HL-60 (cell line): ENCODE data around the gene ZFY.

ENCODE experiments used
- DNase-seq, 2 experiments: peaks; one replicate each; pipeline ENCODE4 v3.0.0-alpha.2; 2010 to 2020; ENCODE audit warnings: low read depth in 1 of 2, low spot score in 1 of 2
- H3K27ac ChIP-seq: fragments of 250-450 bp; sonication (Bioruptor Pico); replicated peaks from 2 replicates; pipeline ENCODE4 v1.5.1; 2020; ENCODE audit warnings: mild to moderate bottlenecking, moderate library complexity
- H3K27me3 ChIP-seq: fragments of 250-450 bp; sonication (Bioruptor Pico); 2 replicates; pipeline ENCODE4 v1.5.1; 2021; ENCODE audit warnings: mild to moderate bottlenecking, moderate library complexity; ENCODE audit not compliant: insufficient read depth, poor library complexity, severe bottlenecking
- H3K4me3 ChIP-seq: replicated peaks from 2 replicates; pipeline ENCODE4 v1.5.1; 2011; ENCODE audit warnings: mild to moderate bottlenecking, control low read depth, low read length; ENCODE audit not compliant: insufficient read depth
- GABPA ChIP-seq: IDR thresholded peaks from 2 replicates; pipeline ENCODE4 v1.6.1; 2012; ENCODE audit warnings: low read depth
- POLR2AphosphoS5 ChIP-seq: IDR thresholded peaks from 2 replicates; pipeline ENCODE4 v1.6.1; 2012; ENCODE audit warnings: low read depth
- SPI1 ChIP-seq: IDR thresholded peaks from 2 replicates; pipeline ENCODE4 v1.6.1; 2012; ENCODE audit warnings: low read depth, mild to moderate bottlenecking, borderline replicate concordance
- TF ChIP-seq, protein P1 (sequence below): IDR thresholded peaks from 2 replicates; pipeline ENCODE4 v1.6.1; 2012; ENCODE audit warnings: low read depth; ENCODE audit not compliant: insufficient replicate concordance
- TF ChIP-seq, protein P2 (sequence below): IDR thresholded peaks from one replicate; pipeline ENCODE4 v1.5.1; 2011; ENCODE audit warnings: low read length, control low read depth, inconsistent platforms; ENCODE audit not compliant: insufficient read depth

The ZFY gene

DNA sequence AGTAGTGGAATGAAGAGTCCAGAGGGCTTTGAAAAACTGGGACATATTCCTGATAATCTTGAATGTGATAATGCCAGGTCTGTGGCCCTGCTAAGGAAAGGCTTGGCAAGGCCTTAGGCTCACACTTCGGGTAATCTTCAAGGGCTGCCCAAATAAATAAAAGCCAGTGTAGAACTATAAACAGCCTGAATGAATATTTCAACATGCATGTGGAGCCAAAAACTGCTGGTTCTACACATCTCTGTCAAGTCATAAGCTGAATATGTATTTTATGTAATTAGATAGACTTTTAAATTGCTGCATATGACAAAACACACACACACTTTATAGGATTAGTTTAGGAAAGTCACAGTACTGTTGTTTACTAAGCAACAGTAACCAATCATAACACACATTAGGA, 30.4 kb downstream of the ZFY start:
- Histone ChIP-seq H3K4me3 (no peak overlapping the region), H3K27ac (no peak overlapping the region), H3K27me3 (no peaks in the 10 kb centered on the region)
- no peak for DNase-seq
- TF ChIP-seq GABPA, result no peak
- TF ChIP-seq, protein P1, sequence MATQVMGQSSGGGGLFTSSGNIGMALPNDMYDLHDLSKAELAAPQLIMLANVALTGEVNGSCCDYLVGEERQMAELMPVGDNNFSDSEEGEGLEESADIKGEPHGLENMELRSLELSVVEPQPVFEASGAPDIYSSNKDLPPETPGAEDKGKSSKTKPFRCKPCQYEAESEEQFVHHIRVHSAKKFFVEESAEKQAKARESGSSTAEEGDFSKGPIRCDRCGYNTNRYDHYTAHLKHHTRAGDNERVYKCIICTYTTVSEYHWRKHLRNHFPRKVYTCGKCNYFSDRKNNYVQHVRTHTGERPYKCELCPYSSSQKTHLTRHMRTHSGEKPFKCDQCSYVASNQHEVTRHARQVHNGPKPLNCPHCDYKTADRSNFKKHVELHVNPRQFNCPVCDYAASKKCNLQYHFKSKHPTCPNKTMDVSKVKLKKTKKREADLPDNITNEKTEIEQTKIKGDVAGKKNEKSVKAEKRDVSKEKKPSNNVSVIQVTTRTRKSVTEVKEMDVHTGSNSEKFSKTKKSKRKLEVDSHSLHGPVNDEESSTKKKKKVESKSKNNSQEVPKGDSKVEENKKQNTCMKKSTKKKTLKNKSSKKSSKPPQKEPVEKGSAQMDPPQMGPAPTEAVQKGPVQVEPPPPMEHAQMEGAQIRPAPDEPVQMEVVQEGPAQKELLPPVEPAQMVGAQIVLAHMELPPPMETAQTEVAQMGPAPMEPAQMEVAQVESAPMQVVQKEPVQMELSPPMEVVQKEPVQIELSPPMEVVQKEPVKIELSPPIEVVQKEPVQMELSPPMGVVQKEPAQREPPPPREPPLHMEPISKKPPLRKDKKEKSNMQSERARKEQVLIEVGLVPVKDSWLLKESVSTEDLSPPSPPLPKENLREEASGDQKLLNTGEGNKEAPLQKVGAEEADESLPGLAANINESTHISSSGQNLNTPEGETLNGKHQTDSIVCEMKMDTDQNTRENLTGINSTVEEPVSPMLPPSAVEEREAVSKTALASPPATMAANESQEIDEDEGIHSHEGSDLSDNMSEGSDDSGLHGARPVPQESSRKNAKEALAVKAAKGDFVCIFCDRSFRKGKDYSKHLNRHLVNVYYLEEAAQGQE, result no peak
- TF ChIP-seq SPI1, result no peak
- TF ChIP-seq, protein P2, sequence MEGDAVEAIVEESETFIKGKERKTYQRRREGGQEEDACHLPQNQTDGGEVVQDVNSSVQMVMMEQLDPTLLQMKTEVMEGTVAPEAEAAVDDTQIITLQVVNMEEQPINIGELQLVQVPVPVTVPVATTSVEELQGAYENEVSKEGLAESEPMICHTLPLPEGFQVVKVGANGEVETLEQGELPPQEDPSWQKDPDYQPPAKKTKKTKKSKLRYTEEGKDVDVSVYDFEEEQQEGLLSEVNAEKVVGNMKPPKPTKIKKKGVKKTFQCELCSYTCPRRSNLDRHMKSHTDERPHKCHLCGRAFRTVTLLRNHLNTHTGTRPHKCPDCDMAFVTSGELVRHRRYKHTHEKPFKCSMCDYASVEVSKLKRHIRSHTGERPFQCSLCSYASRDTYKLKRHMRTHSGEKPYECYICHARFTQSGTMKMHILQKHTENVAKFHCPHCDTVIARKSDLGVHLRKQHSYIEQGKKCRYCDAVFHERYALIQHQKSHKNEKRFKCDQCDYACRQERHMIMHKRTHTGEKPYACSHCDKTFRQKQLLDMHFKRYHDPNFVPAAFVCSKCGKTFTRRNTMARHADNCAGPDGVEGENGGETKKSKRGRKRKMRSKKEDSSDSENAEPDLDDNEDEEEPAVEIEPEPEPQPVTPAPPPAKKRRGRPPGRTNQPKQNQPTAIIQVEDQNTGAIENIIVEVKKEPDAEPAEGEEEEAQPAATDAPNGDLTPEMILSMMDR, result no peak
- no peak for TF ChIP-seq POLR2AphosphoS5

DNA sequence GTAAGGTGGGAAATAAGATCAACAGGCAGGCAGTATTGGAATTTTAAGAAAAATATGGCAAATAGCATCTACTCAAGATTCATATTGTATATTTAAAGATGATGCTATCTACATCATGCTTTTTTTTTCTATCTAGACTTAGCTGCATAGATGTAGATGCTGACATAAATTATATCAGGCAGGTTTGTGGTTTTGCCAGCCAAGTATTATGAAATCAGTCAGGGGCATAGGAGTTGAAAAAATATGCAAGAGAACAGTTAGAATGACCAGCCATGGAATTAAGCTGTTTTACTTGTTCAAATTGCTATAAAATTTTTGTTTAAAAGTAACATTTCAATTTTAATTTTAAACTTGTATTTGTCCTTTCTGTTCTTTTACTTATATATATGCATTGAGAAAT, 34.4 kb downstream of the ZFY start:
- TF ChIP-seq SPI1, result no peak
- TF ChIP-seq, protein P2, result no peak
- no peak for TF ChIP-seq GABPA
- TF ChIP-seq POLR2AphosphoS5, result no peak
- TF ChIP-seq, protein P1, result no peak
- H3K27ac ChIP-seq, result no peak overlapping the region
- H3K27me3 ChIP-seq, result no peaks in the 10 kb centered on the region
- no peak for DNase-seq
- H3K4me3 ChIP-seq, result no peak overlapping the region

DNA sequence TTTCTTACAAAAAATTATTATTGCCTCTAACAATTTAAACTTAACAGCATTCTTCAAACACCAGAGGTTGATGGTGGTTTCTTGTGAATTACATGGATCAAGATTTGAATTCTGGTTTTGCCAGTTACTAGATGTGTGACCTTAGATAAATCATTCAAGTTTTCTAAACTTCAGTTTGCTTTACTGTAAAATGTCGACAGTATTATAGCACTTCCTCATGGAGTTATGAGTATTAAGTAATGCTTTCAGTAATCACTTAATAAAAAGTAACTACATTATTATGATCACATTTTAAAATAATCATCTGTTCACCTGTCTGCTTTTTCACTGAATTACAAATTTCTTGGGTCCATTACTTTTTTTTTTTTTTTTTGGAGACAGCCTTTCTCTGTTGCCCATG, 37.5 kb downstream of the ZFY start:
- H3K4me3 ChIP-seq, result no peak overlapping the region
- no peaks in the 10 kb centered on the region for H3K27me3 ChIP-seq
- no peak overlapping the region for H3K27ac ChIP-seq
- no peak for DNase-seq
- TF ChIP-seq, protein P1, result no peak
- TF ChIP-seq POLR2AphosphoS5 (no peak), GABPA (no peak), SPI1 (no peak)
- TF ChIP-seq, protein P2, result no peak
